ENCODE results near the gene RPL7L1. TPM values are rescaled to one million over a fixed set of nuclear protein-coding genes. Genes with fewer than 3 reads are reported as not detected.

The RPL7L1 gene
- total and polyA plus RNA-seq, 9 donors: 48.6 to 97.8 (median 68.1) TPM

- intact Hi-C loops (cut with DNase I): no loop called here
- no peaks in the 10 kb centered on the region for H3K27me3 ChIP-seq
- 67 to 77% (median 70%) methylated on average over 2 of the region's 2 CpGs for WGBS, 3 donors
These were observed 44.2 kb downstream of the RPL7L1 start for GRCh38 chr6:42923666-42924065.

GRCh38 chr6:42925248-42925857 lies 45.9 kb downstream of the RPL7L1 start:
- WGBS, 3 donors: 27 to 40% (median 31%) methylated on average over 16 to 23 of the region's 23 CpGs
- intact Hi-C loops (cut with DNase I): no loop called here
- Histone ChIP-seq H3K9me3 (no peaks in the 10 kb centered on the region), H3K27me3 (no peaks in the 10 kb centered on the region), H3K27ac (no peak overlapping the region), H3K36me3 (no peaks in the 10 kb centered on the region), H3K4me3 (no peak overlapping the region), H3K4me1 (ENCODE audit: insufficient read depth) (peaks cover 2% of the 10 kb centered on the region)
- no peak for TF ChIP-seq EP300 (IDR thresholded peaks at IDR 0.05)
- TF ChIP-seq CTCF (IDR thresholded peaks at IDR 0.05): no peak
- no peak for TF ChIP-seq POLR2A (IDR thresholded peaks at IDR 0.05)
- no peak for DNase-seq

More at GRCh38 chr6:42923666-42924065, 44.2 kb downstream of the RPL7L1 start:
- DNase-seq: no peak
- no peak for TF ChIP-seq POLR2A (IDR thresholded peaks at IDR 0.05)
- TF ChIP-seq CTCF (IDR thresholded peaks at IDR 0.05): no peak
- no peak for TF ChIP-seq EP300 (IDR thresholded peaks at IDR 0.05)
- H3K4me1 ChIP-seq (ENCODE audit: insufficient read depth): peaks cover 2% of the 10 kb centered on the region
- H3K9me3 ChIP-seq: no peaks in the 10 kb centered on the region
- no peaks in the 10 kb centered on the region for H3K36me3 ChIP-seq
- no peak overlapping the region for H3K27ac ChIP-seq
- no peak overlapping the region for H3K4me3 ChIP-seq

- H3K9me3 ChIP-seq: no peaks in the 10 kb centered on the region
- intact Hi-C loops (cut with DNase I): no loop called here
These were observed 49.8 kb downstream of the RPL7L1 start, which contains the start of gene CNPY3 for GRCh38 chr6:42928986-42929820. CNPY3 (plus strand) TSS chr6:42929480; CDS start chr6:42929571, 91 bp downstream.

More at GRCh38 chr6:42928986-42929820, 49.8 kb downstream of the RPL7L1 start, which contains the start of gene CNPY3:
- peak within 1 kb of the TSS; percentile 67 to 93 for H3K27ac ChIP-seq
- H3K4me3 ChIP-seq: peak within 1 kb of the TSS; percentile 79
- peaks cover 9% of the 10 kb centered on the region for H3K4me1 ChIP-seq (ENCODE audit: insufficient read depth)
- no peaks in the 10 kb centered on the region for H3K36me3 ChIP-seq
- DNase-seq: peak; percentile 85 to 93 (median 89)
- TF ChIP-seq CTCF (IDR thresholded peaks at IDR 0.05) (no peak), EP300 (IDR thresholded peaks at IDR 0.05) (no peak), POLR2A (IDR thresholded peaks at IDR 0.05) (peak; percentile 46)
- no peaks in the 10 kb centered on the region for H3K27me3 ChIP-seq
- 0% methylated on average over 62 to 63 of the region's 63 CpGs for WGBS, 3 donors
